ENCODE data around the gene CLUH. TPM values are rescaled to one million over a fixed set of nuclear protein-coding genes. Genes with fewer than 3 reads are reported as not detected.

CLUH gene
- total and polyA plus RNA-seq, 3 experiments from 2014 or later = 17.8 to 146 (median 142) TPM

- no peaks in the 10 kb centered on the region for H3K9me3 ChIP-seq (ENCODE audit: low read length)
- Mint-ChIP-seq H3K27ac (no peak within 1 kb of the TSS), H3K36me3 (no peaks in the 10 kb centered on the region), H3K4me3 (no peak within 1 kb of the TSS), H3K27me3 (peaks cover 45 to 59% of the 10 kb centered on the region in 2 donors), H3K9me3 (peaks cover 0 to 2% (median 0%) of the 10 kb centered on the region in 5 donors), H3K4me1 (peaks cover 0 to 1% (median 0%) of the 10 kb centered on the region in 3 donors)
- no peak within 1 kb of the TSS for H3K4me3 ChIP-seq (ENCODE audit: low read length)
- H3K27me3 ChIP-seq (ENCODE audit: insufficient read depth, low read length, poor library complexity, severe bottlenecking) = peaks cover 12% of the 10 kb centered on the region
- ChIA-PET CTCF (no interaction called here), POLR2A (no interaction called here)
- H3K27ac ChIP-seq (ENCODE audit: low read depth, low read length) = no peak within 1 kb of the TSS
- no peaks in the 10 kb centered on the region for H3K36me3 ChIP-seq (ENCODE audit: insufficient read depth, low read length)
- no peak for DNase-seq
- no peaks in the 10 kb centered on the region for H3K4me1 ChIP-seq (ENCODE audit: insufficient read depth, low read length)
Measured at GRCh38 chr17:2749058-2749783, 37.7 kb upstream of the CLUH start, which contains the start of gene CCDC92B. TSS of gene CCDC92B (minus strand) at chr17:2749652. CDS start at chr17:2735145, 14,507 bp downstream.

GRCh38 chr17:2745317-2746037 is 33.9 kb upstream of the CLUH start:
- no peak overlapping the region for H3K27ac ChIP-seq (ENCODE audit: low read depth, low read length)

GRCh38 chr17:2737693-2738092 is 26.1 kb upstream of the CLUH start:
- Mint-ChIP-seq H3K27ac (no peak overlapping the region), H3K27me3 (peaks cover 11 to 21% of the 10 kb centered on the region in 2 donors), H3K9me3 (peaks cover 0 to 1% (median 0%) of the 10 kb centered on the region in 5 donors), H3K4me3 (no peak overlapping the region), H3K4me1 (no peaks in the 10 kb centered on the region), H3K36me3 (no peaks in the 10 kb centered on the region)
- CTCF ChIA-PET = no interaction called here
- Histone ChIP-seq H3K4me1 (ENCODE audit: insufficient read depth, low read length) (no peaks in the 10 kb centered on the region), H3K9me3 (ENCODE audit: low read length) (no peaks in the 10 kb centered on the region), H3K4me3 (ENCODE audit: low read length) (no peak overlapping the region), H3K36me3 (ENCODE audit: insufficient read depth, low read length) (no peaks in the 10 kb centered on the region), H3K27me3 (ENCODE audit: insufficient read depth, low read length, poor library complexity, severe bottlenecking) (no peaks in the 10 kb centered on the region), H3K27ac (ENCODE audit: low read depth, low read length) (no peak overlapping the region)
- no peak for DNase-seq
- POLR2A ChIA-PET = no interaction called here

More at GRCh38 chr17:2745317-2746037, 33.9 kb upstream of the CLUH start:
- no peaks in the 10 kb centered on the region for H3K9me3 ChIP-seq (ENCODE audit: low read length)
- no peak overlapping the region for H3K4me3 ChIP-seq (ENCODE audit: low read length)
- H3K36me3 ChIP-seq (ENCODE audit: insufficient read depth, low read length) = no peaks in the 10 kb centered on the region
- no peak overlapping the region for H3K4me3 Mint-ChIP-seq
- H3K27me3 Mint-ChIP-seq = peaks cover 35 to 59% of the 10 kb centered on the region in 2 donors
- no peak overlapping the region for H3K27ac Mint-ChIP-seq
- H3K9me3 Mint-ChIP-seq = peaks cover 0 to 2% (median 1%) of the 10 kb centered on the region in 5 donors
- CTCF ChIA-PET = interaction anchor here (1.3 kb wide), 1 partner anchor 82 kb away, joined by 3 read pairs; no protein-coding TSS in a partner anchor
- H3K36me3 Mint-ChIP-seq = no peaks in the 10 kb centered on the region
- H3K27me3 ChIP-seq (ENCODE audit: insufficient read depth, low read length, poor library complexity, severe bottlenecking) = peaks cover 12% of the 10 kb centered on the region
- H3K4me1 ChIP-seq (ENCODE audit: insufficient read depth, low read length) = no peaks in the 10 kb centered on the region
- POLR2A ChIA-PET = interaction anchor here (0.5 kb wide), 1 partner anchor 294 kb away, joined by 4 read pairs; no protein-coding TSS in a partner anchor
- H3K4me1 Mint-ChIP-seq = no peaks in the 10 kb centered on the region
- no peak for DNase-seq

DNA sequence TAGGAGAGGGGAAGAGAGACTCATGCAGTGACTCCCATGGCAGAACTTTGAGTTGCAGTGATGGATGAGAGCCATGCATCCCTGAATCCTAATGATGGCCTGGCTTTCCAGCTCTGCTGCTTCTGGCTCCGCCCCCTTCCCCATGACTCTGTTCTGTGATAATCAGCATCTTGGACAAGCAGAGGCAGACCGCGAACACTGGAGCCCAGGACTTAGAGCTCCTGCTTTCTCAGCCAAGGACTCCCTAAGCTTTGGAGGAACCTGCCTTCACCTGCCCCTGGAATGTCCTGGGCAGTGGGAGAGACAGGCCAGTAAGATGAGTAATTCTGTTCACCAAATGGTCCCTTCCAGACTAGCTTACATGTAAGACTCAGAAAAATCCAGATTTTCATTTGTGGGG is 25.4 kb upstream of the CLUH start:
- Histone ChIP-seq H3K27ac (ENCODE audit: low read depth, low read length) (no peak overlapping the region), H3K27me3 (ENCODE audit: insufficient read depth, low read length, poor library complexity, severe bottlenecking) (no peaks in the 10 kb centered on the region), H3K9me3 (ENCODE audit: low read length) (no peaks in the 10 kb centered on the region), H3K4me3 (ENCODE audit: low read length) (no peak overlapping the region), H3K36me3 (ENCODE audit: insufficient read depth, low read length) (no peaks in the 10 kb centered on the region), H3K4me1 (ENCODE audit: insufficient read depth, low read length) (no peaks in the 10 kb centered on the region)
- no peaks in the 10 kb centered on the region for H3K4me1 Mint-ChIP-seq
- no peak overlapping the region for H3K4me3 Mint-ChIP-seq
- H3K27ac Mint-ChIP-seq = no peak overlapping the region
- H3K27me3 Mint-ChIP-seq = peaks cover 12 to 14% of the 10 kb centered on the region in 2 donors
- POLR2A ChIA-PET = no interaction called here
- H3K36me3 Mint-ChIP-seq = no peaks in the 10 kb centered on the region
- CTCF ChIA-PET = no interaction called here
- H3K9me3 Mint-ChIP-seq = no peaks in the 10 kb centered on the region
- DNase-seq = no peak

- Histone ChIP-seq H3K27ac (ENCODE audit: low read depth, low read length) (no peak overlapping the region), H3K4me1 (ENCODE audit: insufficient read depth, low read length) (no peaks in the 10 kb centered on the region), H3K36me3 (ENCODE audit: insufficient read depth, low read length) (no peaks in the 10 kb centered on the region), H3K4me3 (ENCODE audit: low read length) (no peak overlapping the region), H3K27me3 (ENCODE audit: insufficient read depth, low read length, poor library complexity, severe bottlenecking) (no peaks in the 10 kb centered on the region), H3K9me3 (ENCODE audit: low read length) (no peaks in the 10 kb centered on the region)
- Mint-ChIP-seq H3K4me3 (no peak overlapping the region), H3K4me1 (no peaks in the 10 kb centered on the region), H3K36me3 (no peaks in the 10 kb centered on the region), H3K27me3 (peaks cover 12 to 13% of the 10 kb centered on the region in 2 donors), H3K27ac (no peak overlapping the region), H3K9me3 (no peaks in the 10 kb centered on the region)
- POLR2A ChIA-PET = no interaction called here
- CTCF ChIA-PET = no interaction called here
- no peak for DNase-seq
Measured at GRCh38 chr17:2735896-2736295, 24.3 kb upstream of the CLUH start.

- no peaks in the 10 kb centered on the region for H3K4me1 Mint-ChIP-seq
- peaks cover 12 to 14% of the 10 kb centered on the region in 2 donors for H3K27me3 Mint-ChIP-seq
- CTCF ChIA-PET = no interaction called here
- no peaks in the 10 kb centered on the region for H3K36me3 ChIP-seq (ENCODE audit: insufficient read depth, low read length)
- no peaks in the 10 kb centered on the region for H3K27me3 ChIP-seq (ENCODE audit: insufficient read depth, low read length, poor library complexity, severe bottlenecking)
- H3K9me3 ChIP-seq (ENCODE audit: low read length) = no peaks in the 10 kb centered on the region
- no peak overlapping the region for H3K4me3 ChIP-seq (ENCODE audit: low read length)
- H3K9me3 Mint-ChIP-seq = no peaks in the 10 kb centered on the region
- DNase-seq = no peak
- H3K27ac Mint-ChIP-seq = no peak overlapping the region
- no peaks in the 10 kb centered on the region for H3K36me3 Mint-ChIP-seq
- no peak overlapping the region for H3K27ac ChIP-seq (ENCODE audit: low read depth, low read length)
- POLR2A ChIA-PET = no interaction called here
- H3K4me3 Mint-ChIP-seq = no peak overlapping the region
- H3K4me1 ChIP-seq (ENCODE audit: insufficient read depth, low read length) = no peaks in the 10 kb centered on the region
Measured at GRCh38 chr17:2734939-2735338, 23.4 kb upstream of the CLUH start.

DNA sequence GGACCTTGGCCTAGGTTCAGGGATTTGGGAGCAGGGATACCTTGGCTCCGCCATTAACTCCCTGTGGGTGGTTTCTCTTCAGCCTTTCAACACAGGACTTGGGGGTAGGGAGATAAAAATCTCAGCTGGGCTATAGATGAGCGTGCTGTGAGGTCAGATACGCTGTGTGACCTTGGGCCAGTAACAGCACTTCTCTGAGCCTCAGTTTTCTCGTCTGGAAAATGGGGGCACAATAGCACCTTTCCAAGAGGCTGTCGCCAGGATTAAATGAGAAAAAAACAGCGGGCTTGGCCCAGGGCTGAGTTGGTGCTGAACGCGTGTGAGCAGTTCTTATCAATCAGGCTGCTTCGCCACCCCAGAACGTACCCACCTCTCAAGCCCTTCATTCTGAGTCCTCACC is 20.2 kb upstream of the CLUH start:
- no peak for DNase-seq
- no peak overlapping the region for H3K27ac Mint-ChIP-seq
- no peaks in the 10 kb centered on the region for H3K4me1 Mint-ChIP-seq
- Histone ChIP-seq H3K4me3 (ENCODE audit: low read length) (no peak overlapping the region), H3K4me1 (ENCODE audit: insufficient read depth, low read length) (no peaks in the 10 kb centered on the region), H3K27ac (ENCODE audit: low read depth, low read length) (no peak overlapping the region), H3K9me3 (ENCODE audit: low read length) (no peaks in the 10 kb centered on the region), H3K27me3 (ENCODE audit: insufficient read depth, low read length, poor library complexity, severe bottlenecking) (peaks cover 3% of the 10 kb centered on the region), H3K36me3 (ENCODE audit: insufficient read depth, low read length) (no peaks in the 10 kb centered on the region)
- peaks cover 22 to 28% of the 10 kb centered on the region in 2 donors for H3K27me3 Mint-ChIP-seq
- no peaks in the 10 kb centered on the region for H3K36me3 Mint-ChIP-seq
- no peaks in the 10 kb centered on the region for H3K9me3 Mint-ChIP-seq
- CTCF ChIA-PET = no interaction called here
- no peak overlapping the region for H3K4me3 Mint-ChIP-seq
- POLR2A ChIA-PET = no interaction called here

- CTCF ChIA-PET = interaction anchor here (0.6 kb wide), 1 partner anchor 178 kb away, joined by 5 read pairs; no protein-coding TSS in a partner anchor
Measured at GRCh38 chr17:2730764-2731353, 19.3 kb upstream of the CLUH start.

More at GRCh38 chr17:2730764-2731353, 19.3 kb upstream of the CLUH start:
- Histone ChIP-seq H3K4me3 (ENCODE audit: low read length) (no peak overlapping the region), H3K27me3 (ENCODE audit: insufficient read depth, low read length, poor library complexity, severe bottlenecking) (peaks cover 4% of the 10 kb centered on the region), H3K36me3 (ENCODE audit: insufficient read depth, low read length) (no peaks in the 10 kb centered on the region), H3K9me3 (ENCODE audit: low read length) (no peaks in the 10 kb centered on the region), H3K27ac (ENCODE audit: low read depth, low read length) (no peak overlapping the region), H3K4me1 (ENCODE audit: insufficient read depth, low read length) (no peaks in the 10 kb centered on the region)
- no peak for DNase-seq
- Mint-ChIP-seq H3K9me3 (no peaks in the 10 kb centered on the region), H3K4me3 (no peak overlapping the region), H3K27ac (no peak overlapping the region), H3K36me3 (no peaks in the 10 kb centered on the region), H3K27me3 (peaks cover 27 to 28% of the 10 kb centered on the region in 2 donors), H3K4me1 (no peaks in the 10 kb centered on the region)
- POLR2A ChIA-PET = no interaction called here

Measured in CD8-positive, alpha-beta memory T cell (primary cell).